B cell (primary cell): ENCODE measurements around the gene DNAI2. TPM values are rescaled to one million over a fixed set of nuclear protein-coding genes. Genes with fewer than 3 reads are reported as not detected.

Experiments
- ATAC-seq: fragments of 200-7000 bp; cut with Tn5 transposase; one replicate; pipeline ENCODE4 v1.10.0; 2021; ENCODE audit warnings: low read depth, mild to moderate bottlenecking, moderate number of reproducible peaks, moderate library complexity
- CTCF ChIA-PET: fragments of 350-600 bp; sonication (Branson Sonifier 250); formaldehyde crosslinking; loops from one replicate; lab custom pipeline; 2021; ENCODE audit warnings: antibody characterized with exemption, inconsistent platforms; lab: Charles Lee
- POLR2A ChIA-PET: fragments of 350-600 bp; sonication (Branson Sonifier 250); formaldehyde crosslinking; loops from one replicate; lab custom pipeline; 2021; ENCODE audit warnings: antibody characterized with exemption; lab: Charles Lee
- DNase-seq: peaks from one replicate; pipeline ENCODE4 v3.0.0; 2013
- H2AFZ ChIP-seq: 2 replicates; pipeline ENCODE4 v1.6.1; 2012; ENCODE audit warnings: mild to moderate bottlenecking, low read depth, low read length; ENCODE audit not compliant: insufficient read depth, poor library complexity, severe bottlenecking
- H3K27ac ChIP-seq, 2 donors: 1 replicate in 1 of 2; 2 replicates in 1 of 2; pipeline ENCODE4 v1.5.1; 2012 to 2013; ENCODE audit warnings: low read length in 2 of 2, mild to moderate bottlenecking in 2 of 2, moderate library complexity in 1 of 2
- H3K27me3 ChIP-seq, 4 experiments: fragments of 200-600 bp in 1 of 4; sonication (generic) in 1 of 4; replicated peaks in 1 of 4; 1 replicate in 2 of 4; 2 replicates in 2 of 4; pipeline versions ENCODE4 v1.6.1 to v1.7.0; 2013 to 2016; ENCODE audit warnings: low read length in 3 of 4, mild to moderate bottlenecking in 2 of 4, mixed read lengths in 1 of 4, moderate library complexity in 1 of 4; ENCODE audit not compliant: insufficient read depth in 4 of 4, control insufficient read depth in 3 of 4; ENCODE audit errors: control extremely low read depth in 1 of 4
- H3K36me3 ChIP-seq, 2 experiments: replicated peaks in 1 of 2; 1 replicate in 1 of 2; 2 replicates in 1 of 2; pipeline versions ENCODE4 v1.6.1 to v1.7.1; 2013; ENCODE audit warnings: low read length in 1 of 2; ENCODE audit not compliant: insufficient read depth in 2 of 2, control insufficient read depth in 1 of 2; ENCODE audit errors: control extremely low read depth in 1 of 2, extremely low read depth in 1 of 2
- H3K4me1 ChIP-seq, 2 donors: fragments of 200-600 bp in 1 of 2; sonication (generic) in 1 of 2; 1 replicate in 1 of 2; 2 replicates in 1 of 2; pipeline versions ENCODE4 v1.5.1 to v1.6.1; 2013 to 2017; ENCODE audit warnings: low read length in 2 of 2; ENCODE audit not compliant: control insufficient read depth in 2 of 2, insufficient read depth in 2 of 2
- H3K4me2 ChIP-seq: replicated peaks from 2 replicates; pipeline ENCODE3; 2012; ENCODE audit warnings: mild to moderate bottlenecking, low read depth, low read length; ENCODE audit not compliant: poor library complexity, severe bottlenecking
- H3K4me3 ChIP-seq, 5 experiments: fragments of 200-600 bp in 1 of 5; sonication (generic) in 1 of 5; 1 replicate in 3 of 5; 2 replicates in 2 of 5; pipeline versions ENCODE4 v1.5.1 to v1.7.0; 2011 to 2016; ENCODE audit warnings: low read length in 4 of 5, mild to moderate bottlenecking in 4 of 5, low read depth in 2 of 5, control low read depth in 1 of 5, moderate library complexity in 1 of 5; ENCODE audit not compliant: insufficient read depth in 1 of 5; ENCODE audit errors: control extremely low read depth in 1 of 5, extremely low read depth in 1 of 5
- H3K79me2 ChIP-seq: fragments of 200-600 bp; sonication (generic); one replicate; pipeline ENCODE4 v1.6.0; 2016; ENCODE audit warnings: low read length; ENCODE audit not compliant: control insufficient read depth, insufficient read depth
- H3K9ac ChIP-seq: fragments of 200-600 bp; sonication (generic); 2 replicates; pipeline ENCODE4 v1.6.1; 2017; ENCODE audit warnings: mild to moderate bottlenecking, low read length, moderate library complexity
- H3K9me3 ChIP-seq, 3 donors: one replicate each; pipeline versions ENCODE4 v1.6.1 to v1.7.1; 2013; ENCODE audit warnings: low read length in 2 of 3; ENCODE audit not compliant: control insufficient read depth in 2 of 3, insufficient read depth in 1 of 3; ENCODE audit errors: control extremely low read depth in 1 of 3
- H4K20me1 ChIP-seq: 2 replicates; pipeline ENCODE4 v1.6.0; 2012; ENCODE audit warnings: mild to moderate bottlenecking, low read length; ENCODE audit not compliant: insufficient read depth, control insufficient read depth, poor library complexity, severe bottlenecking
- H3K27ac Mint-ChIP-seq: one replicate; pipeline ENCODE4 v1.8.0; 2021; ENCODE audit warnings: mixed read lengths
- H3K27me3 Mint-ChIP-seq: one replicate; pipeline ENCODE4 v1.8.0; 2021; ENCODE audit warnings: mixed read lengths
- H3K4me1 Mint-ChIP-seq: one replicate; pipeline ENCODE4 v1.8.0; 2021; ENCODE audit warnings: mixed read lengths
- H3K4me3 Mint-ChIP-seq: one replicate; pipeline ENCODE4 v1.8.0; 2021; ENCODE audit warnings: mixed read lengths
- H3K9me3 Mint-ChIP-seq: one replicate; pipeline ENCODE4 v1.8.0; 2022; ENCODE audit warnings: mixed read lengths; ENCODE audit not compliant: insufficient read depth
- EZH2 ChIP-seq: IDR thresholded peaks from 2 replicates; pipeline ENCODE4 v1.6.1; 2012; ENCODE audit warnings: borderline replicate concordance, low read depth, mild to moderate bottlenecking, moderate library complexity, low read length; ENCODE audit not compliant: insufficient read depth, poor library complexity, severe bottlenecking
- WGBS: methylation state at CpG from one replicate; pipeline ENCODE4 v1.1.5; 2013; ENCODE audit warnings: missing lambda C conversion rate; ENCODE audit not compliant: insufficient coverage; 5-methylcytosine and 5-hydroxymethylcytosine counted together
- intact Hi-C: fragments of 100-400 bp; cut with micrococcal nuclease; formaldehyde crosslinking; loops from one replicate; pipeline ENCODE4 v1.10.0; 2022
- polyA plus RNA-seq: library from polyadenylated mRNA; depleted of rRNA; stranded (reverse); fragments of >200 nt; gene quantifications from 2 replicates; pipeline ENCODE4 v1.2.3, GENCODE V29; 2012
- total RNA-seq, 2 donors: library from RNA; stranded (reverse); fragments of 120-200 nt in 1 of 2; gene quantifications; 1 replicate in 1 of 2; 2 replicates in 1 of 2; pipeline versions ENCODE4 v1.2.3 to v1.2.4, GENCODE V29; 2013 to 2022
- TF ChIP-seq, protein P1 (sequence below): fragments of 200-600 bp; IDR thresholded peaks from one replicate; pipeline ENCODE4 v1.8.0; 2022; ENCODE audit warnings: antibody characterized with exemption, mild to moderate bottlenecking

Gene DNAI2
- total and polyA plus RNA-seq, 2 donors (not counting 1 experiment from before 2014, with no cell fraction given) = not detected

DNA sequence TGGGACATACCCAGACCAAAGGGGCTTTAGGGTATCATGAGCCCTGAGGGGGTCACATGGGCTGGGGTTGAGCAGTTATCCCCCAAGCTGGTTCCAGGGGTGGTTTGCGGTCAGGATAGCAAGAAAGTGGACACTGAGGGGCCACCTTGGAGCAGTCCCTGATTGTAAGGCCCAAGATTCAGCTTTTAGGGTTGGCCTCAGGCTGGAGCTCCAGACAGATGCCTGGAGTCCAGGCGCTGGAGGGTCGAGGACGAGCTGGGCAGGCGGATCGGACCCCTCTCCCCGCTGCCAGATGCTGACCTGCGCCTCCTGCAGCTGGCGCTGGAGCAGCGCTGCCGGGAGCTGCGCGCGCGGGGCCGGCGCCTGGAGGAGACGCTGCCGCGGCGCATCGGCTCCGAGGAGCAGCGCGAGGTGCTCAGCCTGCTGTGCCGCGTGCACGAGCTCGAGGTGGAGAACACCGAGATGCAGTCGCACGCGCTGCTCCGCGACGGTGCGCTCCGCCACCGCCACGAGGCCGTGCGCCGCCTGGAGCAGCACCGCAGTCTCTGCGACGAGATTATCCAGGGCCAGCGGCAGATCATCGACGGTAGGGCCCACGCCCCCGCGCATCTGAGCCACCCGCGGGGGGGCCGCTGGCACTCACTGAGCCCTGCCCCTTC, 77.6 kb downstream of the DNAI2 start:
- DNase-seq (no peak), ATAC-seq (no peak)
- no peaks in the 10 kb centered on the region for H3K4me1 ChIP-seq
- Mint-ChIP-seq H3K9me3 (no peaks in the 10 kb centered on the region), H3K27me3 (peaks cover 51% of the 10 kb centered on the region), H3K4me3 (no peak overlapping the region), H3K27ac (no peak overlapping the region), H3K4me1 (peaks cover 5% of the 10 kb centered on the region)
- no peaks in the 10 kb centered on the region for H3K79me2 ChIP-seq
- 7% methylated on average over 55 of the region's 55 CpGs for WGBS
- POLR2A ChIA-PET = no interaction called here
- no peaks in the 10 kb centered on the region for H4K20me1 ChIP-seq
- no peak overlapping the region for H3K4me3 ChIP-seq
- CTCF ChIA-PET = interaction anchor here (1.4 kb wide), 1 partner anchor 9 kb away, joined by 4 read pairs; the partner anchor contains the start of gene BTBD17
- H3K27me3 ChIP-seq = peaks cover 0 to 43% (median 11%) of the 10 kb centered on the region in 4 experiments
- no peak overlapping the region for H3K4me2 ChIP-seq
- no peak overlapping the region for H3K9ac ChIP-seq
- intact Hi-C loops = no loop called here
- no peaks in the 10 kb centered on the region for H3K36me3 ChIP-seq
- no peak overlapping the region for H3K27ac ChIP-seq
- no peak for TF ChIP-seq EZH2
- TF ChIP-seq, protein P1, sequence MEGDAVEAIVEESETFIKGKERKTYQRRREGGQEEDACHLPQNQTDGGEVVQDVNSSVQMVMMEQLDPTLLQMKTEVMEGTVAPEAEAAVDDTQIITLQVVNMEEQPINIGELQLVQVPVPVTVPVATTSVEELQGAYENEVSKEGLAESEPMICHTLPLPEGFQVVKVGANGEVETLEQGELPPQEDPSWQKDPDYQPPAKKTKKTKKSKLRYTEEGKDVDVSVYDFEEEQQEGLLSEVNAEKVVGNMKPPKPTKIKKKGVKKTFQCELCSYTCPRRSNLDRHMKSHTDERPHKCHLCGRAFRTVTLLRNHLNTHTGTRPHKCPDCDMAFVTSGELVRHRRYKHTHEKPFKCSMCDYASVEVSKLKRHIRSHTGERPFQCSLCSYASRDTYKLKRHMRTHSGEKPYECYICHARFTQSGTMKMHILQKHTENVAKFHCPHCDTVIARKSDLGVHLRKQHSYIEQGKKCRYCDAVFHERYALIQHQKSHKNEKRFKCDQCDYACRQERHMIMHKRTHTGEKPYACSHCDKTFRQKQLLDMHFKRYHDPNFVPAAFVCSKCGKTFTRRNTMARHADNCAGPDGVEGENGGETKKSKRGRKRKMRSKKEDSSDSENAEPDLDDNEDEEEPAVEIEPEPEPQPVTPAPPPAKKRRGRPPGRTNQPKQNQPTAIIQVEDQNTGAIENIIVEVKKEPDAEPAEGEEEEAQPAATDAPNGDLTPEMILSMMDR = no peak
- no peak overlapping the region for H2AFZ ChIP-seq
- no peaks in the 10 kb centered on the region for H3K9me3 ChIP-seq

DNA sequence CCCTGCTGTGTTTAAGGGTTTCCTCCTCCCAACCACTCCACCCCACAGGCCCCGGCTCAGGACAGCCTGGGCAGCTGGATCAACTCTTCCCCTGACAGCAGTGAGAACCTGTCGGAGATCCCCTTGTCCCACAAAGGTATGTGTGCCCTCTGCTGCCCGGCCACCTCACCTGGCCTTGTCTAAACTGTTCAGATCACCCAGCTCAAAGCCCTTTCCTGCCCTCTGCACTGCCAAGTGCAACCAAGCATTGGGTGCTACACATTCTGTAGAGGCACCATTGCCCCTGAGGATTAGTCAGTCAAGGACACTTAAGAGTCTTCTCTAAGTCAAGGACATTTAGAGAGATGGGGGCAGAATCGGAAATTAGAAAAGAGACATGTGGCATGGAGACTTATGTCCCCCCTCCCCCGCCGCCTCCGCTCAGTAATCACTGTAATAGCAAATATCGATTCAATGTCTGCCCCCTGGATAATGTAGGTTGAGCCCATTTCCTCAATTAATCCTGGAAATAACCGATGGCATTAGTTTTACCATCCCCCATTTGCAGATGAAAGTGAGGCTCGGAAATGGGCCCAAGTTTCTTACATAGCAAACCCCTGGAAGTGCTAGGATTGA, 79.5 kb downstream of the DNAI2 start:
- Histone ChIP-seq H3K4me3 (no peak overlapping the region), H3K27ac (no peak overlapping the region), H3K4me2 (no peak overlapping the region), H3K9ac (no peak overlapping the region), H3K36me3 (no peaks in the 10 kb centered on the region), H3K9me3 (no peaks in the 10 kb centered on the region), H3K4me1 (peaks cover 0 to 7% of the 10 kb centered on the region in 2 donors), H2AFZ (no peak overlapping the region), H4K20me1 (no peaks in the 10 kb centered on the region), H3K79me2 (no peaks in the 10 kb centered on the region), H3K27me3 (peaks cover 0 to 58% (median 16%) of the 10 kb centered on the region in 4 experiments)
- DNase-seq (no peak), ATAC-seq (no peak)
- Mint-ChIP-seq H3K27ac (no peak overlapping the region), H3K4me1 (peaks cover 5% of the 10 kb centered on the region), H3K4me3 (no peak overlapping the region), H3K9me3 (no peaks in the 10 kb centered on the region), H3K27me3 (peaks cover 51% of the 10 kb centered on the region)
- WGBS = 90% methylated on average over 8 of the region's 10 CpGs
- intact Hi-C loops = no loop called here
- CTCF ChIA-PET = interaction anchor here (1.0 kb wide), 1 partner anchor 144 kb away, joined by 4 read pairs; no protein-coding TSS in a partner anchor
- no peak for TF ChIP-seq EZH2
- TF ChIP-seq, protein P1 = no peak
- POLR2A ChIA-PET = no interaction called here
